ENCODE measurements around the gene NTRK2. TPM values are rescaled to one million over a fixed set of nuclear protein-coding genes. Genes with fewer than 3 reads are reported as not detected.

NTRK2 gene
- total RNA-seq, 4 donors from 2014 or later = 2.6 to 8.5 (median 6.0) TPM

DNA sequence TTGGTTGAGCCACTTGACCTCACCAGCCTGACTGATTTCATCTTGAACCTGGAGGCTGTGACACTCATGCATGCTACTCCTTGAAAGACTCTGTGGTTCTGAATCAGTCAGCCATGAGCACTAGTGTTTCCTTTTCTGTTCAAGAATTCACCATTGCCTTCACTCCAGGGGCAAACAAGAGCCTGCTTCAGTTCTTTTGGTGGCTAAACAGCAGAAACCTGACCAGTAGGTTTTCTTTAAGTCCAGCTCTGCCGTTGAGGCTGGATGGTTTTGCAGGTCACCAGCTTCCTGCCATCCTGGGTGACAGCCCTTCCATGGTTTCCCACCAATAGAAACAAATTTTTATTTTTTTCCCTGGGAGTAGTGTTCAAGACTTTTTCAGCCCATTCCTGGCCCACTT lies 10.0 kb downstream of the NTRK2 start:
- Histone ChIP-seq H3K27me3 (peaks cover 6% of the 10 kb centered on the region), H3K9me3 (no peaks in the 10 kb centered on the region), H3K36me3 (no peaks in the 10 kb centered on the region), H3K27ac (no peak overlapping the region), H3K4me1 (no peaks in the 10 kb centered on the region), H3K4me3 (no peak overlapping the region)
- WGBS, 2 donors (ENCODE audit: low coverage in 1 of 2) = 80% methylated on average over 1 of the region's 1 CpG; no CpG with 5 or more reads in 1 of the 2 donors
- no peak for TF ChIP-seq EP300 (IDR thresholded peaks at IDR 0.05)
- no peak for TF ChIP-seq POLR2AphosphoS5 (IDR thresholded peaks at IDR 0.05)
- TF ChIP-seq POLR2A (IDR thresholded peaks at IDR 0.05) = no peak
- no peak for TF ChIP-seq CTCF (IDR thresholded peaks at IDR 0.05)
- ATAC-seq = no peak

DNA sequence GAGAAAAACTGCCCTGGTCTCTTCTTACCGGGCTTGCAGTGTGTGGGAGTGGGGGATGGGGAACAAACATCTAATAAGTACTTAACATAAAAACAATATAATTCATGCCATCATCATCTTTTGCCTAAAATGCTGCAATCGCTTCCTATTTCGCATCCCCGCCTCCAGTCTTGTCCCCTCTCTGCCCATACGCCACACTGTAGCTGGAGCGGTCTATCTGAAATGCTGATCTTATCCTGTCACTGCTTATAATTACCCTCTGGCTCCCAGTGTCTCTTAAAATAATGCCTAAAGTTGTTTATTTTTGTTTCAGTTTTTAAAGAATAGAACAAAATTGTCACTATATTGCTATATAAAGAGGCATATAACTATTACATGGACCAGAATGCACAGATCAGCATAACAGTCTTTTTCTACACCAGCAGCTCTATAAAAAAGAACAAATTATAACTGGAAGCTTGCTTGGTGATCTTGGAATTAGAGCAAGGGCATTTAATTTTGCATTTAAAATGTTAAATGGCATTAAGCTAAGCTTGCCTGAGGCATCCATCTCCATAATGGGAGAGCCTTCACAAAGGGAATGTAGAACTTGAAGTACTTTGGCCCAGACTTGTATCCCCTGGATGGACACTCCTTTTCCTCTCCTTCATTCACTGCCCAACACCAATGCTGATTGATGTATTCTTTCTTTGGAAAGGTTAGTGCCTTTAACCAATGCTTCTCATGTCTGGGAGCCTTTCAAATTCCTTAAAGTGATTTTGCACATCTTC lies 12.2 kb downstream of the NTRK2 start:
- Histone ChIP-seq H3K27me3 (no peaks in the 10 kb centered on the region), H3K4me1 (no peaks in the 10 kb centered on the region), H3K36me3 (no peaks in the 10 kb centered on the region), H3K4me3 (no peak overlapping the region), H3K9me3 (no peaks in the 10 kb centered on the region), H3K27ac (no peak overlapping the region)
- TF ChIP-seq POLR2A (IDR thresholded peaks at IDR 0.05) = no peak
- no peak for TF ChIP-seq EP300 (IDR thresholded peaks at IDR 0.05)
- TF ChIP-seq POLR2AphosphoS5 (IDR thresholded peaks at IDR 0.05) = no peak
- TF ChIP-seq CTCF (IDR thresholded peaks at IDR 0.05) = no peak
- WGBS, 2 donors (ENCODE audit: low coverage in 1 of 2) = 81 to 100% methylated on average over 2 to 6 of the region's 6 CpGs
- no peak for ATAC-seq

- Histone ChIP-seq H3K27ac (no peak overlapping the region), H3K27me3 (no peaks in the 10 kb centered on the region), H3K4me3 (no peak overlapping the region), H3K36me3 (no peaks in the 10 kb centered on the region), H3K4me1 (no peaks in the 10 kb centered on the region), H3K9me3 (no peaks in the 10 kb centered on the region)
- TF ChIP-seq CTCF (IDR thresholded peaks at IDR 0.05) = no peak
- TF ChIP-seq EP300 (IDR thresholded peaks at IDR 0.05) = no peak
- no peak for ATAC-seq
- 83% methylated on average over 1 of the region's 1 CpG; no CpG with 5 or more reads in 1 of the 2 donors for WGBS, 2 donors (ENCODE audit: low coverage in 1 of 2)
Measured at GRCh38 chr9:84686068-84686467, 16.5 kb downstream of the NTRK2 start.

- Histone ChIP-seq H3K27ac (no peak overlapping the region), H3K36me3 (no peaks in the 10 kb centered on the region), H3K4me1 (no peaks in the 10 kb centered on the region), H3K4me3 (no peak overlapping the region), H3K27me3 (no peaks in the 10 kb centered on the region), H3K9me3 (no peaks in the 10 kb centered on the region)
- no peak for TF ChIP-seq CTCF (IDR thresholded peaks at IDR 0.05)
- no peak for TF ChIP-seq POLR2A (IDR thresholded peaks at IDR 0.05)
- TF ChIP-seq EP300 (IDR thresholded peaks at IDR 0.05) = no peak
- TF ChIP-seq POLR2AphosphoS5 (IDR thresholded peaks at IDR 0.05) = no peak
- 63 to 76% methylated on average over 4 of the region's 4 CpGs for WGBS, 2 donors (ENCODE audit: low coverage in 1 of 2)
- no peak for ATAC-seq
Measured at GRCh38 chr9:84688956-84689355, 19.4 kb downstream of the NTRK2 start.

DNA sequence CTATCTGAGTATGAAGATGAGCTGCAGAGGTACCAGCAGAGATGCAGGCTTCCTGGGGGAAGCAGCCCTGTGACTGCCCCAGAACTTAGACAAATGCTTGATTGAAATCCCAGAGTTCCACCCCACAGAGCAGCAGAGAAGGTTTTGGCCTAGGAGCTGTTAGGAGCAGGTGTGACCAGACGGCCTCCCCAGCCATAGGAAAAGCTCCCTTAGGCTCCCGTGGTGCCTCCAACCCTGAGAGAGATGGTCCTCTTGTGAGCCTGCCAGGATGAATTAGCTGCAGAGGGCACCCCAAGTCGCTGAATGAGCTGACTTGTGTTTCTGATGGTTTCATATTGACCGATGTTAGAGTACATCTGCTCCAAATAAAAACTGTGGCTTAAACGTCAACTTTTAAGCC lies 22.1 kb downstream of the NTRK2 start:
- no peak overlapping the region for H3K27ac ChIP-seq
- H3K36me3 ChIP-seq = no peaks in the 10 kb centered on the region
- H3K4me1 ChIP-seq = no peaks in the 10 kb centered on the region
- H3K4me3 ChIP-seq = no peak overlapping the region
- TF ChIP-seq CTCF (IDR thresholded peaks at IDR 0.05) (no peak), POLR2A (IDR thresholded peaks at IDR 0.05) (no peak), POLR2AphosphoS5 (IDR thresholded peaks at IDR 0.05) (no peak), EP300 (IDR thresholded peaks at IDR 0.05) (no peak)
- ATAC-seq = no peak
- H3K27me3 ChIP-seq = no peaks in the 10 kb centered on the region
- 75 to 90% methylated on average over 2 to 3 of the region's 5 CpGs for WGBS, 2 donors (ENCODE audit: low coverage in 1 of 2)
- H3K9me3 ChIP-seq = no peaks in the 10 kb centered on the region

Measured in gastroesophageal sphincter (tissue), 4 donors.